Mesendoderm (in vitro differentiated cells): ENCODE results near the gene SNX6.

ENCODE experiments used
- DNase-seq: peaks from one replicate; pipeline ENCODE4 v3.0.0; 2013
- H2AK5ac ChIP-seq: 2 replicates; pipeline ENCODE4 v1.6.1; 2013; ENCODE audit warnings: low read length, inconsistent platforms
- H2BK120ac ChIP-seq: 2 replicates; pipeline ENCODE4 v1.6.1; 2013; ENCODE audit warnings: low read depth, mild to moderate bottlenecking, low read length, moderate library complexity, mixed read lengths
- H2BK15ac ChIP-seq: replicated peaks from 2 replicates; pipeline ENCODE4 v1.6.1; 2013; ENCODE audit warnings: low read depth, mild to moderate bottlenecking, moderate library complexity
- H2BK5ac ChIP-seq: 2 replicates; pipeline ENCODE4 v1.6.1; 2013; ENCODE audit warnings: low read length, inconsistent platforms
- H3K18ac ChIP-seq: 2 replicates; pipeline ENCODE4 v1.6.1; 2013; ENCODE audit warnings: mild to moderate bottlenecking, low read length, mixed read lengths
- H3K23ac ChIP-seq: one replicate; pipeline ENCODE4 v1.6.1; 2013; ENCODE audit warnings: low read length
- H3K27ac ChIP-seq: 2 replicates; pipeline ENCODE4 v1.5.1; 2013; ENCODE audit warnings: low read depth, mild to moderate bottlenecking, inconsistent platforms, low read length, moderate library complexity
- H3K27me3 ChIP-seq: 2 replicates; pipeline ENCODE4 v1.6.1; 2013; ENCODE audit warnings: low read length, control low read depth, mild to moderate bottlenecking, inconsistent platforms; ENCODE audit not compliant: insufficient read depth, poor library complexity
- H3K36me3 ChIP-seq: 2 replicates; pipeline ENCODE4 v1.6.1; 2013; ENCODE audit warnings: low read length, inconsistent platforms; ENCODE audit not compliant: control insufficient read depth, insufficient read depth
- H3K4ac ChIP-seq: one replicate; pipeline ENCODE4 v1.6.1; 2013; ENCODE audit warnings: low read depth, mild to moderate bottlenecking, low read length, moderate library complexity
- H3K4me1 ChIP-seq: 2 replicates; pipeline ENCODE4 v1.6.1; 2013; ENCODE audit warnings: low read depth, low read length, inconsistent platforms; ENCODE audit not compliant: control insufficient read depth
- H3K4me2 ChIP-seq: 2 replicates; pipeline ENCODE4 v1.6.1; 2013; ENCODE audit warnings: low read length
- H3K4me3 ChIP-seq: 2 replicates; pipeline ENCODE4 v1.5.1; 2013; ENCODE audit warnings: mild to moderate bottlenecking, low read length
- H3K56ac ChIP-seq: one replicate; pipeline ENCODE4 v1.6.1; 2013; ENCODE audit warnings: low read length
- H3K79me1 ChIP-seq: 2 replicates; pipeline ENCODE4 v1.6.1; 2013; ENCODE audit warnings: low read length, inconsistent platforms
- H3K79me2 ChIP-seq: 2 replicates; pipeline ENCODE4 v1.6.1; 2013; ENCODE audit warnings: mild to moderate bottlenecking, low read length; ENCODE audit not compliant: control insufficient read depth, insufficient read depth
- H3K9ac ChIP-seq: 2 replicates; pipeline ENCODE4 v1.6.1; 2013; ENCODE audit warnings: low read length, inconsistent platforms
- H4K5ac ChIP-seq: one replicate; pipeline ENCODE4 v1.6.1; 2013; ENCODE audit warnings: low read length
- H4K8ac ChIP-seq: one replicate; pipeline ENCODE4 v1.6.1; 2013; ENCODE audit warnings: low read depth, mild to moderate bottlenecking, control low read depth, low read length, moderate library complexity
- WGBS: extraction: QIAGEN DNeasy Blood & Tissue Kit; methylation state at CpG from one replicate; pipeline ENCODE4 v1.1.7; 2013; ENCODE audit warnings: low lambda C conversion rate, missing lambda C conversion rate; ENCODE audit not compliant: insufficient coverage; ENCODE audit errors: extremely low coverage; 5-methylcytosine and 5-hydroxymethylcytosine counted together

Gene SNX6

DNA sequence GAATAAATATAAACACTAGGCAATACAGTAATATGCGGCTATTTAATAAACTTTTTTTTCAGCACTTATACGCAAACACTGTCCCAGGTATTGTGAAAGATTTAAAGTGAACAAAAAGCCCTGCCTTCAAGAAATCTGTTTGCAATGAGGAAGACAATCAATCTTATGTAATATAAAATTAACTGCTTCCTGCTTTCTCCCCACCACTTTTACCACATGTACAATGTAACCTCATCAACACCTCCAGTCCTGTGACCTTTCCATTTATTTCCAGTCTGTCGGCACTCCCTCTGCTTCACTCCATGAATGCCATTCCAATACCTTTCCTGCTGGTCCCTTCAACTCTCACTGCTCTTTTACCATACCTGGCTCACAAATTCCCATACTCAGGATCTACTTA is 10.5 kb downstream of the SNX6 start:
- Histone ChIP-seq H2AK5ac (no peak overlapping the region), H3K4ac (no peak overlapping the region), H2BK120ac (no peak overlapping the region), H3K79me2 (no peaks in the 10 kb centered on the region), H3K27ac (no peak overlapping the region), H3K4me1 (no peaks in the 10 kb centered on the region), H3K9ac (no peak overlapping the region), H3K36me3 (no peaks in the 10 kb centered on the region), H2BK5ac (no peak overlapping the region), H4K8ac (no peak overlapping the region), H3K23ac (no peak overlapping the region), H4K5ac (no peak overlapping the region), H3K79me1 (peaks cover 3% of the 10 kb centered on the region), H3K27me3 (no peaks in the 10 kb centered on the region), H3K4me2 (no peak overlapping the region), H2BK15ac (no peak overlapping the region), H3K18ac (no peak overlapping the region), H3K4me3 (no peak overlapping the region), H3K56ac (no peak overlapping the region)
- no peak for DNase-seq
- no CpG with 5 or more reads among the region's 3 CpGs for WGBS

DNA sequence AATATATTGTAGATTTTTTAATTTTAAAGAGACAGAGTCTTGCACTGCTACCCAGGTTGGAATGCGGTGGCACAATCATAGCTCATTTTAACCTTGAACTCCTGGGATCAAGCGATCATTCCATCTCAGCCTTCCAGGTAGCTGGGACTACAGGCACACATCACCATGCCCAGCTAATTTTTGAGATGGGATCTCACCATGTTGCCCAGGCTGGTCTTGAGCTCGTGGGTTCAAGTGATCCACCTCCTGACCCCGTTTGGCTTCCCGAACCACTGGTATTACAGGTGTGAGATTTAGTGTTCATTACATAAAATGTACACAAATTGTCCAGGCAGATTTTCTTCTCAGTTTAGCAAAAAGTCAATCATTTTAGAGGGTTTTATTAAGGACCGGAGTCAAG is 13.6 kb downstream of the SNX6 start:
- no peak overlapping the region for H3K4ac ChIP-seq
- H3K18ac ChIP-seq = no peak overlapping the region
- no peak overlapping the region for H3K27ac ChIP-seq
- H3K4me3 ChIP-seq = no peak overlapping the region
- H4K5ac ChIP-seq = no peak overlapping the region
- H2AK5ac ChIP-seq = no peak overlapping the region
- H3K4me1 ChIP-seq = no peaks in the 10 kb centered on the region
- H3K9ac ChIP-seq = no peak overlapping the region
- DNase-seq = no peak
- H3K4me2 ChIP-seq = no peak overlapping the region
- H2BK120ac ChIP-seq = no peak overlapping the region
- no peaks in the 10 kb centered on the region for H3K79me2 ChIP-seq
- peaks cover under 1% of the 10 kb centered on the region for H3K79me1 ChIP-seq
- H3K23ac ChIP-seq = no peak overlapping the region
- no peak overlapping the region for H3K56ac ChIP-seq
- WGBS = no CpG with 5 or more reads among the region's 6 CpGs
- no peaks in the 10 kb centered on the region for H3K27me3 ChIP-seq
- no peak overlapping the region for H2BK15ac ChIP-seq
- H4K8ac ChIP-seq = no peak overlapping the region
- no peak overlapping the region for H2BK5ac ChIP-seq
- no peaks in the 10 kb centered on the region for H3K36me3 ChIP-seq

DNA sequence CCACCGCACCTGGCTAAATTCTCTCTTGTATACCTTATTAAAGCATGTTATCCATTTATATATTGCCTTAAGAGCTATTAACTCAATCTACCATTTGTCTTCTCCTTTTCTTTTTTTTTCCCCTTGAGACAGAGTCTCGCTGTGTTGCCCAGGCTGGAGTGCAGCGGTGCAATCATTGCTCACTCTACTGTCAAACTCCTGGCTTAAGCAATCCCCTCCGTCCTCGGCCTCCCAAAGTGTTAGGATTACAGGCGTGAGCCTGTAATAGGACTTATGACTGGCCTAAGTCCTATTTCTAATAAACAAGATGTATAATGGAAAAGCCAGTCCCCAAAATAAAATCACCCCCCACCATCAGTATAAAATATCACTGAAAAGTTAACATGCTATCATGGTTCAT is 14.4 kb downstream of the SNX6 start:
- H3K27ac ChIP-seq = no peak overlapping the region
- H2BK15ac ChIP-seq = no peak overlapping the region
- H3K18ac ChIP-seq = no peak overlapping the region
- H3K36me3 ChIP-seq = no peaks in the 10 kb centered on the region
- H3K4me3 ChIP-seq = no peak overlapping the region
- H4K8ac ChIP-seq = no peak overlapping the region
- H3K56ac ChIP-seq = no peak overlapping the region
- no peak overlapping the region for H2BK120ac ChIP-seq
- no peaks in the 10 kb centered on the region for H3K4me1 ChIP-seq
- no peak for DNase-seq
- H3K79me2 ChIP-seq = no peaks in the 10 kb centered on the region
- H4K5ac ChIP-seq = no peak overlapping the region
- H2AK5ac ChIP-seq = no peak overlapping the region
- H3K23ac ChIP-seq = no peak overlapping the region
- no peak overlapping the region for H3K4me2 ChIP-seq
- H3K4ac ChIP-seq = no peak overlapping the region
- no peaks in the 10 kb centered on the region for H3K27me3 ChIP-seq
- H3K79me1 ChIP-seq = no peaks in the 10 kb centered on the region
- whole genome bisulfite sequencing = no CpG with 5 or more reads among the region's 6 CpGs
- no peak overlapping the region for H2BK5ac ChIP-seq
- H3K9ac ChIP-seq = no peak overlapping the region

DNA sequence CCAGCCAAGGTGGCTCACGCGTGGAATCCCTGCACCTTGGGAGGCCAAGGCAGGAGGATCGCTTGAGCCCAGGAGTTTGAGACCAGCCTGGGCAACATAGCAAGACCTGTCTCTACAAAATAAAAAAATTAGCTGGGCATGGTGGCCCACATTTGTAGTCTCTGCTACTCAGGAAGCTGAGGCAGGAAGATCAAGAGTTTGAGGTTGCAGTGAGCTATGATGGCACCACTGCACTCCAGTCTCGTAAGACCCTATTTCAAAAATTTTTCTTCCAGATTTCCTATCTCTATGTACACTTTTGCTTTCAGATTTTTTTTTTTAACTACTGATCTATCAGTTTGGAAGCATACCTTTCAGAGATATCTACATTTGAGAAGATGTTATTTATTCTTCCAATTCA is 15.3 kb downstream of the SNX6 start:
- Histone ChIP-seq H3K18ac (no peak overlapping the region), H2AK5ac (no peak overlapping the region), H2BK15ac (no peak overlapping the region), H3K4ac (no peak overlapping the region), H3K9ac (no peak overlapping the region), H3K4me3 (no peak overlapping the region), H3K79me2 (no peaks in the 10 kb centered on the region), H3K79me1 (no peaks in the 10 kb centered on the region), H4K5ac (no peak overlapping the region), H2BK5ac (no peak overlapping the region), H2BK120ac (no peak overlapping the region), H3K23ac (no peak overlapping the region), H3K4me2 (no peak overlapping the region), H3K36me3 (no peaks in the 10 kb centered on the region), H3K27me3 (no peaks in the 10 kb centered on the region), H3K4me1 (no peaks in the 10 kb centered on the region), H3K27ac (no peak overlapping the region), H4K8ac (no peak overlapping the region), H3K56ac (no peak overlapping the region)
- no peak for DNase-seq
- WGBS = no CpG with 5 or more reads among the region's 4 CpGs

DNA sequence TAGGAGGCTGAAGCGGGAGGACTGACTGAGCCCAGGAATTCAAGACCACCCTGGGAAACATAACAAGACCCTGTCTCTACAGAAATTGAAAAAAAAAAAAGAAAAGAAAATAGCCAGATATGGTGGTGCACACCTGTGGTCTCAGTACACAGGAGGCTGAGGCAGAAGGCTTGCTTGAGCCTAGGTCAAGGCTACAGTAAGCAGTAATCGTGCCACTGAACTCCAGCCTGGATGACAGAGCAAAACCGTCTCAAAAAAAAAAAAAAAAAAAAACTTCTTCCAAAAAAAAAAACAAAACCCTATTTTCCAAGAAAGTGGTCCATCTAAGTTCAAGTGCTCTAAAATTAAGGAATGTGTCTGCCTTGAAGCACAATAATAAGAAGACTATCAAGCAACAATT is 19.8 kb downstream of the SNX6 start:
- Histone ChIP-seq H3K27me3 (no peaks in the 10 kb centered on the region), H2BK15ac (no peak overlapping the region), H2BK5ac (no peak overlapping the region), H4K5ac (no peak overlapping the region), H2BK120ac (no peak overlapping the region), H3K36me3 (no peaks in the 10 kb centered on the region), H3K9ac (no peak overlapping the region), H3K23ac (no peak overlapping the region), H2AK5ac (no peak overlapping the region), H3K56ac (no peak overlapping the region), H4K8ac (no peak overlapping the region), H3K4me2 (no peak overlapping the region), H3K4me1 (no peaks in the 10 kb centered on the region), H3K79me1 (no peaks in the 10 kb centered on the region), H3K4ac (no peak overlapping the region), H3K4me3 (no peak overlapping the region), H3K18ac (no peak overlapping the region), H3K79me2 (no peaks in the 10 kb centered on the region), H3K27ac (no peak overlapping the region)
- no peak for DNase-seq
- WGBS = no CpG with 5 or more reads among the region's 3 CpGs

DNA sequence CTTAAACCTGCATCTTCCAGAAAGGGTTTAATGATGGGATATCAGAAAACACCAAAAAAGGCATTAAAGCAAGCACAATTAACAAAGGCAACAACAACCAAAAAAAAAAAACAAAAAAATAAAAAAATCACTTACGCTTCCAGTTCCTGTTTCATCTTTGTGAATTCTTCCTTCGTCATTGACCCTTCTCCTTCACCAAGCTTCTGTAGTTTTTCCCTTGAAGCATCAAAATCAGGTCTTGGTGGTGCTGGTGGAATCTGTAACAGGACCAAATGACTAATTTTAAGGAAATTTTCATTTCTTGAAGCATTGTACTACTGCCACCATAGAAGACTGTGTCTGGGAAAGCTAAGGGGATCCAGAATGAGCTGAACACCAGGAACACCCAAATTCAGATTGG is 24.5 kb downstream of the SNX6 start:
- Histone ChIP-seq H3K9ac (no peak overlapping the region), H3K4me2 (no peak overlapping the region), H4K8ac (no peak overlapping the region), H2BK5ac (no peak overlapping the region), H3K18ac (no peak overlapping the region), H3K79me2 (no peaks in the 10 kb centered on the region), H2BK120ac (no peak overlapping the region), H3K56ac (no peak overlapping the region), H3K79me1 (no peaks in the 10 kb centered on the region), H3K27ac (no peak overlapping the region), H3K36me3 (peaks cover 2% of the 10 kb centered on the region), H3K23ac (no peak overlapping the region), H2AK5ac (no peak overlapping the region), H2BK15ac (no peak overlapping the region), H3K4me3 (no peak overlapping the region), H4K5ac (no peak overlapping the region), H3K4ac (no peak overlapping the region), H3K27me3 (no peaks in the 10 kb centered on the region), H3K4me1 (no peaks in the 10 kb centered on the region)
- no peak for DNase-seq
- WGBS = 100% methylated on average over 2 of the region's 2 CpGs
